Body of pancreas (tissue), 4 donors: ENCODE measurements around the gene TEX48.

Experiments used
- POLR2A ChIP-seq, 3 donors: fragments of 450-650 bp; IDR thresholded peaks; one replicate each; pipeline ENCODE4 v1.6.1; 2016; ENCODE audit warnings: antibody characterized with exemption in 3 of 3, mild to moderate bottlenecking in 2 of 3
- TF ChIP-seq, protein P1 (sequence below), 7 experiments: fragments of 450-650 bp in 4 of 7; fragments of 200-600 bp in 3 of 7; sonication (generic) in 3 of 7; IDR thresholded peaks; one replicate each; pipeline ENCODE4 v1.5.1; 2016 to 2019; ENCODE audit warnings: antibody characterized with exemption in 7 of 7

- no peak for TF ChIP-seq POLR2A (IDR thresholded peaks at IDR 0.05)
- TF ChIP-seq, protein P1, sequence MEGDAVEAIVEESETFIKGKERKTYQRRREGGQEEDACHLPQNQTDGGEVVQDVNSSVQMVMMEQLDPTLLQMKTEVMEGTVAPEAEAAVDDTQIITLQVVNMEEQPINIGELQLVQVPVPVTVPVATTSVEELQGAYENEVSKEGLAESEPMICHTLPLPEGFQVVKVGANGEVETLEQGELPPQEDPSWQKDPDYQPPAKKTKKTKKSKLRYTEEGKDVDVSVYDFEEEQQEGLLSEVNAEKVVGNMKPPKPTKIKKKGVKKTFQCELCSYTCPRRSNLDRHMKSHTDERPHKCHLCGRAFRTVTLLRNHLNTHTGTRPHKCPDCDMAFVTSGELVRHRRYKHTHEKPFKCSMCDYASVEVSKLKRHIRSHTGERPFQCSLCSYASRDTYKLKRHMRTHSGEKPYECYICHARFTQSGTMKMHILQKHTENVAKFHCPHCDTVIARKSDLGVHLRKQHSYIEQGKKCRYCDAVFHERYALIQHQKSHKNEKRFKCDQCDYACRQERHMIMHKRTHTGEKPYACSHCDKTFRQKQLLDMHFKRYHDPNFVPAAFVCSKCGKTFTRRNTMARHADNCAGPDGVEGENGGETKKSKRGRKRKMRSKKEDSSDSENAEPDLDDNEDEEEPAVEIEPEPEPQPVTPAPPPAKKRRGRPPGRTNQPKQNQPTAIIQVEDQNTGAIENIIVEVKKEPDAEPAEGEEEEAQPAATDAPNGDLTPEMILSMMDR (IDR thresholded peaks at IDR 0.05), result peak; percentile 31 to 48 (median 41)
Measured at GRCh38 chr9:114681594-114682332, at the start of gene TEX48.
